HG02763 (cell line): ENCODE measurements around the gene CNTD1.
"Not testable (repeated sequence)": the region's sequence is repeated elsewhere in the genome, so short reads cannot be mapped to it uniquely, and the experiment has no call there.

Experiments used
- ATAC-seq: cut with Tn5 transposase; IDR thresholded peaks from one replicate; pipeline ENCODE4 v1.9.1; 2021; ENCODE audit warnings: mild to moderate bottlenecking, moderate library complexity; ENCODE audit not compliant: unreplicated experiment

Gene CNTD1

DNA sequence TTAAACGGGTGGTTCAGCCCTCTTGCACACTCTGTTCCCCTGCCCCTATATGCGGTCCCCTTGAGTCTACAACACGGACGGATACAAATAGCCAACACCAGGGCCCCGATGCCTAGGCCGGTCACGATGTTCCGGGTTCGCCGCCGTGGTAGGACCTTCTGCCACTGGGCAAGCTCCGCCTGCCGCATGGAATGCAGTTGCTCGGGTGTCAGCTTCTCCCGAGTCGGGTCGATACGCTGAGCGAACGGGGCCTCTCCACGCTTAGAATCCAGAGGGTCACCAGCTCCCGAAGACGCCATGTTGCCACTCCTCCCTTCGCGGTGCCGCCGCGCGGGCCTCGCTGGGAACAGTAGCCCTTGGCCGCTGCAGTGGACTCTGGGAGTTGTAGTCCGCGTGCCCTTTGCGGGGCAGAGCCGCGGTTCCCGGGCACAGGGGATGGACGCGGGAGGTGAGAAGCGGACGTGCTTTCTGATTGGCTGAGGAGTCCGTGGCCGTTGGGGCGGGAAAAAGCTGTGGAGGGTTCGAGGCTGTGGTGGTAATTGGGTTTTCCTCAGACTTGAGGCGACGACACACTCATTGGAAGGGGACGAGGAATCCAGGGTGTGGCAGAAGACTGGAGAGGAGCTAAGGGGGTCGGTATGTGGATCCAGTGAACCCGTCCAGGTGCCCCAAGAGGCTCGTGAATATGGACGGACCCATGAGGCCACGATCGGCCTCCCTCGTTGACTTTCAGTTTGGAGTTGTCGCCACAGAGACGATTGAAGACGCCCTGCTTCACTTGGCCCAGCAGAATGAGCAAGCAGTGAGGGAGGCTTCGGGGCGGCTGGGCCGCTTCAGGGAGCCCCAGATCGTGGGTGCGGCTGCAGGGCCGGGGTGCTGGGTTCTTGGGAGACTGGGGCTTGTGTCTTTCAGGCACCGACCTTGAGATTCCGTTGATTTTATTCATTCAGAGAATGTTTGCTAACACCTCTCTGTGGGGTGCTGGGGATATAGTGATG is at the start of gene CNTD1, which contains the start of gene COA3:
CNTD1 (plus strand) TSS at position 479 of the 998 bp plus-strand sequence; CDS start at position 686, 207 bp downstream.
COA3 (minus strand) TSS at position 322 of the 998 bp plus-strand sequence; CDS start at position 299, 23 bp downstream.
- no peak for ATAC-seq

- ATAC-seq = no peak
Measured at GRCh38 chr17:42748908-42749798, 49.5 kb upstream of the CNTD1 start.

- no peak for ATAC-seq
Measured at GRCh38 chr17:42750739-42751344, 47.8 kb upstream of the CNTD1 start.

DNA sequence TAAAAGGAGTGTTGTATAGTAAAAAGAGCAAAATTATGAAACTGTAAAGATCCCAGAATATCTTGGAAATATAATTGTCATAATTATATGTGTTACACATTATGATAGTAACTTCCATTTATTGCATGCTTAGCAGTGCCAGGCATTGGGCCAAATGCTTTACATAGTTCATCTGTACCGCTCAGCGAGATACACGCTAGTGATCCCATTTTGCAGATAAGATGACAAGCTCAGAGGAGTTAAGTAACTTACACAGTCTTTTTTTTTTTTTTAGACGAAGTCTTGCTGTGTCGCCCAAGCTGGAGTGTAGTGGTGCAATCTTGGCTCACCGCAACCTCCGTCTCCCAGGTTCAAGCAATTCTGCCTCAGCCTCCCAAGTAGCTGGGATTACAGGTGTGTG is 47.0 kb upstream of the CNTD1 start:
- ATAC-seq = no peak

GRCh38 chr17:42754782-42755181 is 43.9 kb upstream of the CNTD1 start:
- ATAC-seq = no peak

DNA sequence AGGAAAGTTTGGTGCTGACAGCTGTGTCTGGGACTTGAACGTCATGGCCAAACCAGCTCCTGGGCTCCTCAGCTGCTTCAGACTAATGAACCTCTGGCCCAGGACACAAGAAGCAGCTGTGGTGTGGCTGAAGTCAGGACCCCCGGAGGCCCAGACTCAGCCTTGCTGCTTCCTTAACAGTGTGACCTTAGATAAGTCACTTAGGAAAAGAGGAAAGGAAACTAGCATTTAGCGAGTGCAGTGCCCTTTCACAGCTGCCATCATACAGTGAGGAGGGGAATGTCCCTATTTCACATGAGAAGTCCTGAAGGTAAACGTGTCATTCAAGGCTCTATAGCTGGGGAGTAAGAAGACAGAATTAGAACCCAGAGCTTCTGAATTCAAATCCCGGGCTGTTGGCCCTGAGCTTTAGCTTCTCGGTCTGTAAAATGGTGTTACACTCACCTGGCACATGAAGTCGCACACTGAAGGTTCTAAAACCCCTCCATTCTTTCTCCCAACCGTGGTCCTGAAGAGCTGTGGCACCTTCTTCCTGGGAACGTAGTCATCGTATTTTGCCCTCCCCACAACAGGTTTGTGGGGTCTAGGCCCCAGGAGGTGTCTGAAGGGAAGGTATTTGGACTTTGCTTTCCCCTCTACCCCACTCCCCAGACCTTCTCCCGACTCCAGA is 38.5 kb upstream of the CNTD1 start:
- ATAC-seq = no peak

- no peak for ATAC-seq
Measured at GRCh38 chr17:42760652-42761581, 37.7 kb upstream of the CNTD1 start, which contains the start of gene RAMP2. TSS of gene RAMP2 (plus strand) at chr17:42761227. CDS start at chr17:42761262, 35 bp downstream.

DNA sequence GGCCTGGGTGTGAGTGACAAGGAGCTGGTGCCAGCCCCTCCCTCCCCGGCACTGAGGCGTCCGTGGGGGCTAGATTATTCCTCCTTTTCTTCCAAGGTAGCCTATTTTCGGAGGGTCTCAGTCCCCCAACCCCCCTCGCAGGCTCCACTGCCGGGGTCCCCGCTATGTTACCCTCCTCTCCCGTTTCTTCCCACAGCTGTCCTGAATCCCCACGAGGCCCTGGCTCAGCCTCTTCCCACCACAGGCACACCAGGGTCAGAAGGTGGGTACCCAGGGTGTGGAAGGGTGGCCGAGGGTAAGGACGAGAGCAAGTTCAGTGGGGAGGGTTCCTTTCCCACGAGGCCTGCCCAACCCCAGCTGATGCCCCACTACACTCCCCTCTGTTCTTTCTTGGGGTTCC is 37.0 kb upstream of the CNTD1 start:
- ATAC-seq = no peak

- ATAC-seq = no peak
Measured at GRCh38 chr17:42766124-42766523, 32.5 kb upstream of the CNTD1 start.

- no peak for ATAC-seq
Measured at GRCh38 chr17:42767512-42767911, 31.1 kb upstream of the CNTD1 start.

GRCh38 chr17:42768006-42768405 is 30.7 kb upstream of the CNTD1 start:
- not testable (repeated sequence) for ATAC-seq

- ATAC-seq = not testable (repeated sequence)
Measured at GRCh38 chr17:42769964-42770363, 28.7 kb upstream of the CNTD1 start.

GRCh38 chr17:42772945-42773289 is 25.7 kb upstream of the CNTD1 start:
- ATAC-seq = no peak

DNA sequence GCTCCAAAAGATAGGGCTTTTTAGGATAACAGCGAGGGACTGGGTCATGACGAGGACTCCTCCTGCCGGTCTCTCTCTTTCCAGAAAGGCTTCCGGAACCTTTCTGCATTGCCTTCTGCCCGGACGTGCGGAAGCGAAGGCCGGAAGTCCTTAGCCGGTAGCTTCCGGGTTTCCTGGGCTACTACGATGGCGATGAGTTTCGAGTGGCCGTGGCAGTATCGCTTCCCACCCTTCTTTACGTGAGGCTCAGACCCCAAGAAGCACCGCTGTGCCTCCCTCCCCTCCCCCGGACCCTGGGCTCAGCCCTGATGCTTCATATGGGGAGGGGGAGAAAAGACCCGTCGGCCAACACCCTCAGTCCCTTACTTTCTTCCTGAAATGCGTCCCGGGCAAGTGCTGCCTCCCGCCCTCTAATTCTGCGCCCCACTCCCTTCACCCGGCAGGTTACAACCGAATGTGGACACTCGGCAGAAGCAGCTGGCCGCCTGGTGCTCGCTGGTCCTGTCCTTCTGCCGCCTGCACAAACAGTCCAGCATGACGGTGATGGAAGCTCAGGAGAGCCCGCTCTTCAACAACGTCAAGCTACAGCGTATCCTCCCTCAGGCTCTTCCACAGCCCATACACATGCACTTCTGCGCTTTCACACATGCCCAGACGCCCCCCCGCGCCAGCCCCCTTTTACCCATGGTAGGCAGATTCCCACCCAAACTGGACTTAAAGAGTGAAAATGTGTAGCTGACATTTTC is 25.2 kb upstream of the CNTD1 start, which contains the start of gene VPS25:
VPS25 (plus strand) TSS at position 160 of the 746 bp plus-strand sequence; CDS start at position 187, 27 bp downstream.
- peak; percentile 90 for ATAC-seq

- ATAC-seq = no peak
Measured at GRCh38 chr17:42774066-42774745, 24.5 kb upstream of the CNTD1 start.

- ATAC-seq = no peak
Measured at GRCh38 chr17:42775534-42776098, 23.0 kb upstream of the CNTD1 start.

- no peak for ATAC-seq
Measured at GRCh38 chr17:42778570-42778969, 20.1 kb upstream of the CNTD1 start.
